GM21717 (cell line): Measurements from ENCODE around the gene PRIMA1.

Experiments used
- ATAC-seq: cut with Tn5 transposase; IDR thresholded peaks from one replicate; pipeline ENCODE4 v1.9.1; 2021; ENCODE audit warnings: mild to moderate bottlenecking, moderate library complexity; ENCODE audit not compliant: unreplicated experiment

The PRIMA1 gene

DNA sequence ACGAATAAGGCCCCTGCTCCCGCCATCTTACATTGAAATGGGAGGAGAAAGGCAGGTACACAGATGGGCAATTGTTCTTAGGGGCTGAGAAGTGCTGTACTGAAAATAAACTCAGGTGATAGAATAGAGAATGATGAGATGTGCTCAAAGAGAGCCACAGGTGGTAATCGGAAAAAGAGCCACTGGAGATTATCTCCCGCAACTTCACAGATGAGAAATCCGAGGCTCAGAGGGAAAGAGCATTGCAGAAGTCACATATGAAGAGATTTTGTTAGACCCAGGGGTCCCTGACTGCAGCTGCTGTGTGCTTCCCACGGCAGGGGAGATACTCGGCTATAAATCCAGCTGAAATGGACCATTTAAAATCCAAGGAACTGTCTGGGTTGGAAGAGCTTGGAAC is 73.7 kb downstream of the PRIMA1 start:
- ATAC-seq: no peak

DNA sequence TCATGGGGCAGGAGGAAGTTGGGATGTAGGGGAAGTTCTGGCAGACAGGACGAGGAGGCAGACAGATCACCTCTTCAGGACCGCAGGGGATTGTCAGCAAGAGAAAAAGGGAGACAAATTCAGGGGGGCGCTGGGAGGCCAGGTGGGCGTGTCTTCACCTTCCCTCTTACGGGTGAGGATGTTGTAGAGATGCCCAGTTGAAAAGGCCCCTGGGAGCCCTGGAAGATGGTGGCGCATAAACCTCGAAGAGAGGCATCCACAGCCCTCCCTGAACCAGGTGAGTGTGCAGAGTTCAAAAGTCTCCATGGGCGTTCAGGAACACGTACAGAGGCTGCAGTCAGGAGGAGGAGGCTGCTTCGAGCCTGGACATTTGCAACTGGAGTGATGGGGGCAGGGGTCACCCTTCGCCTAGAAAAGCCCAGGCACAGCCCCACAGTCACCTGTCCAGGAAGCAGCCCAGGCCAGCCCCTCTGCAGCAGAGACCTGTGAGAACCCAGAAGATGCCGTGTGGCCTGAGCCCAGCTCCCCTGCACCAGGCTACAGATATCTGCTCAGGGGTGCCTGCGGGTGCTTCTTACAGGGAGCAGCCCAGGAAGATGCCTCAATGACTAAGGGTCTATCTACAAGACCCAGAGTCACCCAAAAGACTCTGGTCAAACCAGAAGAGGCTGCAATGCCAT is 74.4 kb downstream of the PRIMA1 start:
- no peak for ATAC-seq

DNA sequence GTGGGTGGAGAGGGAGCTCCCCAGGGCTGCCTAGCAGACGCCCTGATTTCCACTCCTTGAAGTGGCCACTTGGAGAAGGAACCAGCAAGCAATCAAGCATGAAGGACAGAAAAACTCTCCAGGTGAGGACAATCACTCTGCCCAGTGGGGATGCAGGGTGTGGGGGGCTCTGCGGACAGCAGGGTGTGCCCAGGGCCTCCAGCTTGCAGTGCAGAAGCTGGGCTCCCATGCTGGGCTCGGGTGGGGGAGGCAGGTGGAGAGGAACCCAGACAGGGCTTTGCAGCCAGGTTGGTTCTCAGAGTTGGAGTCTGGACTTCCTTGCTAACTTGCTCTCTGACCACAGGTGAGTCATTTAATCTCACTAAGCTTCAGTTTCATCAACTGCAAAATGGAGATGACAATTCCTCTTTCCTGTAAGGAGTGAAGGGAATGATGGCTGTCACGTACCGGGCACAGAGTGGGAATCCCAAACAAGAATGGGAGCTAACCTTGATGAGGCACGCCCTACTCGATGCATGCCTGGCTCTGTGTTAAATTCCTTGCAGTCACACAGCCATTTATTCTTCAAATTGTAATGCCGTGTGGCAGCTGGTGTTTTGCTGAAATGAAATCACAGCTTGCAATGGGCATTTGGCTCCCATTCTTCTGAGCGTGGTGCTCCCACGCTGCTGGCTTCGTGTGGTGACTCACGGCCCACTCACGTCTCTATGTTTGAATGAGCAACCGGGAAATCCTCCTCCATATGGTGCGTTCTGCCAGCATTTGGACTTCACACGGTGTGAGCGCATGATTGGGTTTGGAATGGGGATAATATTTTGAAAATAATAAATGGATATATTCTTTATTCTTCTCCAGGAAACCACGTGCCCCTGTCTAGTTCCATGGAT is 75.2 kb downstream of the PRIMA1 start:
- no peak for ATAC-seq

DNA sequence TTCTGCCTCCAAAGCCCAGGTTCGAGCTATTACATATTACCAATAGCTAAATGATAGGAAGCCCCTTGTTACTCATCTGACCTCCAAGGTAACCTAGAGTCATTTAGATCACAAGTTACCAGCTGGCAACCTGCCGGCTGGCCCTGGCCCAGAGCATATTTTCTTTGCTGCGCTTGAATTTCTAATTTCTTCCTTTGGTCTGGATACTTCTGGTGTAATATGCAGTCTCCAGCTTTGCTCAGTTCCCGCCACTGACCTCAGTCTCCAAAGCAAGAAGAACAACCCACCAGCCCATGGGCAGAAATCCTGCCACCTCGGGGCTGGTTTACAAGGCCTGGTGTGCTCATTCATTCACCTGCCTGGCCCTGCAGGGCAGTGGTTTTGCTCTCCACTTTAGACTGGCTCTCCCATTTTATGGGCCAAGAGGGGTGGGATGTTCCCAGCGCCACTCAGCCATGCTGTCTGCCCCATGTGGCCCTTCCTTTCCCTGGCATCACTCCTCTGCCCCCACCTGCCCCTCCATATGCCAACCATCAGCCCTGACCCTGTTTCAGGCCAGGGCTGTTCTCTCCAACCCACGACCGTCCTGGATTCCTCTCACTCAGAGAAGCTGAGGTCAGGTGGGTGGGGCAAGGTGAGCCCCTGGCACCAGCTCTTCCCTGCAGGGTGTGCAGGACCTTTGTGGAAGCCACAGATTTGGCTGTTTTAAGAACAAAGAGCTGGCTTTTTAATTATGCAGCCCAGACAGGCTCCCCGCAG is 76.0 kb downstream of the PRIMA1 start:
- no peak for ATAC-seq

DNA sequence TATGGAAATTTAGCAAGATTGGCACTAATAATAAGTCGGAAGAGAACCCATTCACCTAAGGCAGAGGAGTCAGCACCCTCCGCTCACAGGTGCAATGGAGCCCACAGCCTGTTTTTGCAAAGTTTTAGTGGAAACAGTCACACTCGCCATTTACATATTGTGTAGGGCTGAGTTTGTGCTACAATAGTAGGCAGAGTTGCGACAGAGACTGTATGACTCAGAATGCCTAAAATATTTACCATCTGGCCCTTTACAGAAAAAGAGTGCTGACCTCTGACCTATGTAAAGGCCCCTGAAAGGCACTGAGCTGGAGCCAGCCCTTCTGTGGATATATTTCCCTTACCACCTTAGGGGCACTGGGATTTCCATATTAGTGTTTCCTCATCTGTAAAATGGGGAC is 79.0 kb downstream of the PRIMA1 start:
- no peak for ATAC-seq

DNA sequence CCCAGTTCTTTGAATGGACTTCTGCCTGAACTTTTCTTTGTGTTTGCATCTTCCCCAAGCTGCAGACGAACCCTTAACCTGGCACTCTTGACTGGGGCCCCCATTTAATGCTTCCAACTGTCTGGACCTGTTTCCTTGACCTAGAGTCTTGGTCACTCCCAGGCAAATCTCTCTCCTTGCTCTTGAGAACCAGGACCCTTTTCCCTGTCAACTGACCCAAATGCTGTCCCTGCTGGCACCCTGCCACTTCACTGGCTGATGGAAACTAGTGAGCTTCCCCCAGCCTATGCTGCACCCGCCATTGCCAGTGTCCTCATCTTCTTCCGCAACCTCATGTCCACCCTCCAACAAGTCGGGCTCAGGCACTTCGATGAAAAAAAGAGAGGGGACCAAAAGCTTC is 79.5 kb downstream of the PRIMA1 start:
- no peak for ATAC-seq

DNA sequence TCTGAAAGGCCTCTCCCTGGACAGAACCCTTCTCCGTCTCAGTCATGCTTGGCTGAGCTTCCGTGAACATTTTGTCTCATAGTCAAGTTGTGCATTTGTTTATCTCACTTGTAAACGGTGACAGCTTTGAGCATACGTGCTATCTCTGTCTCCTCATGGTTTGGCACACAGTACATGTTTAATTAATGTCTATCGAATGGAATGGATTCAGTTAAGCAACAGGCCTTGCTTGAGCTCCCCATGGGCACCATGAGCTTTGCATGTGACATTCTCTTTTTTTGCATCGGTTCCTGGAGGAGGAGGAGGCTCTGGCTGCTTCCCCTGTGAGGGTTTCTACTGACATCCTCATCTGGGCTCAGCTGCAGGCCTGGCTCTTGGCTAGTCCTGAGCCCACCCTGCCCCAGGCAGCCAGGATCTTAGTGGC is 80.0 kb downstream of the PRIMA1 start:
- no peak for ATAC-seq

DNA sequence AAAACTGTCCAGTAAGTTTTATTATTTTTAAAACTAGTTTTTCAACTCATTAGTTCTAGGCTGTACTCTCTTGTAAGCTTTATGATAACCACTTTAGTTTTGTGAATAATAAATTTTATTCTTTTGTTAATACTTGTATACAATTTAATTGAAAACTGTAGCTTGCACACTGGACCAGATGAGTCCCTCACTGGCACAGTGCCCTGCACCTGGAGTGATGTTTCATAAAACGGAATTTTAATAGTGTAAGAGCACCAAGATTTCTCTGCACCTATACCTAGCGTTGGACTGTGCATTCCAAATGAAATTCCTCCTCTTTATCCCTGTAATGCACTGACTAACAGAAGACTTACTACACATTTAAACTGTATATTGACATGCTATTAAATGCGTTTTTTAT is 80.8 kb downstream of the PRIMA1 start:
- no peak for ATAC-seq

DNA sequence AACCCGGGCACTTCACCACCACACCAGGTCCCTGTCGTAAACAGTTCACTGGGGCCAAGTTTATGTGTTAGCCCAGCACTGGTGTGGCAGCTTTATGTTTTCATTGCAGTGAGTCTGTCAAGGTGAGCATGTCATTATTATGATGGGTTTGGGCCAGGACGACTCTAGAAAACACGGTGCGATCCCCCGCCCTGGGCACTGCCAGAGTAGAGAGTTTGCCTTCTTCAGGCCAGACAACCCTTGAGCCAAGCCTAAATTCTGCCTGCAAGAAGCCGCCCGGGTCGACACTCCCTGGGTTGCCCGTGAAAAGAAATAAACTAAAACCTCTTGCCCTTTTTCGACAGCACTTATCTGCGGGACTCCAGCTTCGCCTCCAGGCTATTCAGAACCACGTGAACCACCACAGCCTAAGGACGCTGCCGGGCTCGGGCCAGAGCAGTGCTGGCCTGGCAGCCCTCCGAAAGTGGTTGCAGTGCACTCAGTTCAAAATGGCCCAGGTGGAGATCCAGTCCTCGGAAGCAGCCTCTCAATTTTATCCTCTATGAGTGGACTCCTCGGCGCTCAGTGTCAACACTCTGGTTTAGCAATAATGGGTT is 81.8 kb downstream of the PRIMA1 start:
- no peak for ATAC-seq

DNA sequence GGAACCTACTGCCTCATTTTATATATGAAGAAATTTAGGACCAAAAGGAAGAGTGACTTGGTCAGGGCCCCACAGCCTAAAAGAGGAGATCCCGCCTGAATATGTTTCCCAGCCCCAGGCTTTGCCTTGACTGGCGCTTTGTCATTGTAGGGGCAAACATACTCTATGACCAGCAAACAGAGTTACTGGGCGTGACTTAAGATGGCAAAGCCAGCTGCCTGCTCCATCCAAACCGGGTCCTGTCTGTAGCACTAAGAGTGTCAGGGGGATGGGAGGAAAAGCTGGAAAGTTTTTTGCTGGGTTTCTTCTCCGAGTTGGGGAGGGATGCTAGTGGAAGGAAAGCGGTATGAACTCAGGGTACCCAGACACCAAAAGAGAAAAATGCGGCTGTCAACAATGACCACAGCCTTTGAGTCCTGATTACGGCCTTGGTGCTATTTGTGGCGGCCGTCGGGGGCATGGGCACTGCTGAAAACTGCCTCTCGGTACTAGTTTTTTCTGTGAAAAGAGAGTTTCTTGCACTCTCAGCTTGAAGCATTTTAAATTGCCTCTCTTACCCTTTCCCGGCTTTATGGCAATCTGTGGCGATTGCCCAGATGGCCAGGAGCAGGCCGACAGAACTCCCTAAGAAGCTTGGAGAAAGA is 82.7 kb downstream of the PRIMA1 start:
- ATAC-seq: no peak

DNA sequence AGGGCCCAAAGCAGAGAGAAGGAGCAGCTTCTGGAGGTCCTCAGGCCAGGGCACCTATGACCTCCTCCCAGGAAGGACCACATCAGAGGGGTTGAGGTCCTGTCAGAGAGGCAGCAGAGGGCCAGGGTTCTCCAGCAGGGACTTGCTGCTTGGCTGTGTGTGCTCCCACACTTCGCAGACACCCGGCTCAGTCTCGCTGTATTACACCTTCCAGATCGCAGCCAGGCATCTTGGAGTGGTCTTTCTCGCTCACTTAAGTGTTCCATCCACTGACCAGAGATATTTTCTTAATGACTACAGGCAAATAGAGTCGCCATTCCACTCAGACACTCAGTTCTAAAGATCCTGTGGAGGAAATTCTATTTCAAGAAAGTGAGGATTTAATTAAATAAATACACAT is 84.3 kb downstream of the PRIMA1 start:
- no peak for ATAC-seq

DNA sequence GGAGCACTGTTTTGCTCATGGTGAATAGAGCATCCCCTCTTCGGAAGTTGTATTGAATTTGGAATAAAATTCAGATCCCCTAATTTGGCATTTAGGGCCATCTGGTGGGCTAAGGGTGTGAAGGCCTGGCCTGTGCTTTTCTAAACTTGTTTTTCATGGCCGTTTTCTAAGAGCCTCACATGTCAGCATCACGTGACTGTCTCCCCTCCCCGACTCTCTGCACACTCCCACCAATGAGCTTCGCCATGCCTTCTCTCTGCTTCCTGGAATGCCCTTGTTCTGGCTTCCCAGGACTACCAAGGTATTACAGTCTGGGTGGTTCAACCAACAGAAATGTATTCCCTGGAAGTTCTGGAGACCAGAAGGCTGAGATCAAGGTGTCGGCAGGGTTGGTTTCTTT is 85.3 kb downstream of the PRIMA1 start:
- no peak for ATAC-seq

DNA sequence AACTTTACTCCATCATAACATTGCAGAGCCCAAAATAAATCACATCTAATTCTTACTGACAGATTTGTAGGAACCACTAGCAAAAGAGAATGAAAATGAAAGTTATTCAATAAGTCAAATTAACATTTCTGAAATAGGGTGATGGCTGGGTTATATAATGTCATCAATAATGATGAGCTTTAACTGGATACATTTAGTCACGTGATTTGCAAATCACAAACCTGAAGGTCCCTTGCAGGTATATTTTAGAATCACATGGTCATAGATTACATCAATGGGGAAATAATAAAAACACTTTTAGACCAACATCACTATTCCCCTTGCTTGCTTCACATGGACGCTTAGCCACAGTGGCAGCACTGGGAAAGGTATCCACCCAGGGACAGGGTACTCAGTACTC is 86.7 kb downstream of the PRIMA1 start:
- no peak for ATAC-seq

DNA sequence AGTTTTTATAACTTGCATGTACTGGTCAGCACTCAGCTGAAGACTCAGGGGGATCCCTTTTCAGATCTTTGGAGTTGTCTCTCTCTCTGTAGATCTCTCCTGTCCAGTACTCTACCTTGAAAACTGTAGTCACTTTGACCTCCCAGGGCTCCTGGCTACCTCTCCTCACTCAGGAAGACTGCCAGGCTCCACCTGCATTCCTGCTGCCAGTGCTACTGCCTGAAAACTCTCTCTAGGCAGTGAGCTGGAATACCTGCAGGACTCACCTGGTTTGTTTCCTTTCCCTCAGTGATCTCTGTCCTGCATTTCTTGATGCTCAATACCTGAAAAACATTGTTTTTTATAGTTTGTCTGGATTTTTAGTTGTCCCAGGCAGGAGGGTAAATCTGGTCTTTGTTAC is 87.4 kb downstream of the PRIMA1 start:
- ATAC-seq: no peak

DNA sequence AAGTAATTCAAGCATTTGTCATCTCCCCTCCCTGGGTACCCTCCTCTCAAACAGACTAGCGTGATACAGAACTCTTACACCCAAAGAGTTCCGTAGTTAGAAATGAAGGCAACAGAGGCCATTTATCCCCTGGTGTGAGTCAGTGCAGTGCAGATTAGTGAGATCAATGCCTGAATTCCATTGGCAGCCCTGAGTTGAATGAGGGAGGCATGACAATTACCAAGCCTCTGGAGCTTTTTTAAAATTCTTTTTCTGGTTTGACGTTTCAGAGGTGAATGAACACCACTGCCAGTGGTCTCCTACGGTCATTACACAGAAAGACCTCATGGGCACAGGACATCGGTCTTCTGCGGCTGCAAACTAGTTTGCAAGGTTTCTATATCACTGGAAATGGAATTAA is 94.4 kb downstream of the PRIMA1 start:
- no peak for ATAC-seq

DNA sequence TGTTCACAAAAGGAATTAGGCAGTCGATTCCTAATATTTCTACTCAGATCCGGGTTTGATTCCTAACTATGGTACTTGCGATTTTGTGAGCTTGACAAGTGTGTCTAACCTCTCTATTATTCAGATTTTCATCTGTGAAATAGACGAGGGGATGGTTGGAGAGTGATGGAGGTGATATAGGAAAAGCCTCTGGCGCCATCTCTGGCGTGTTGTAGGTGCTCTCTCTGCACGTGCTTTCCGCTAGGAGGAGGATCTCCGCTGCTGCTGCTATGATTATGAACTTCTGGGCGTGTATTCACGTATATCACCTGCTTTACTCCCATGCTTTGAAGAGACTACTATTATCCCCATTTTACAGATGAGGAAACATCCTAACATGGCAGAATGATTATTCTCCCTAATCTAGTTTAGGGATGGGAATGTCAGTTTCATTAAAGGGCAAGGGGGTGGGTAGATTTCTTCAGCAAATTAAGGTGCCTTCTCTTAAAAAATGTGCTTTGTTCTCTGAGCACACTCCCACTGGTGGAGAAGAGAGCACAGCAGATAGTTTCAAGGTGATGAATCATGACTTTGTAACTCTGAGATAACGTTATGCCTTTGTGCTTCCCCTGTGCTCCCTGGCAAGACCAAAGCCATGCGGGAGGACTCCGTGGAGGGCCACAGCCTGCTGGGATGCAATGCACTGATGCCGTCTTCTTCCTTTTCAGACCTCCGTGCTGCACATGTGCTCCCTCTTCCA is 97.1 kb downstream of the PRIMA1 start:
- ATAC-seq: no peak

DNA sequence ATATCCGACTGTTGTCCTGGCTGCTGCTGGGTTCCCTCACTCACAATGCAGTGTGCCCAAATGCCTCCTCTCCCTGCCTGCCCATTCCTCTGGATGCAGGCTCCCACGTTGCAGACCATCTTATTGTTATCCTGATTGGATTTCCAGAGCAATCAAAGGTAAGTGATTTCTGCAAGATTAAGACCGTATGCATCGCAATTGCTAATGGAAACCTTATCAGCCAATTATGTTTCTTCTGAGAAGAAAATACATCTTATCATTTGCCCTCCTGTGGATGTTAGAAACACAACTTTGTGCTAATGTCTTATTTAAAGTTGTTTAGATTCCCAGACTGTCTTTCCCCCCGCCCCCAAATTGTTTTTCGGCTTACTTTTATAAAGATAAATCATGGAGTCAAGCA is 98.1 kb downstream of the PRIMA1 start:
- ATAC-seq: no peak

DNA sequence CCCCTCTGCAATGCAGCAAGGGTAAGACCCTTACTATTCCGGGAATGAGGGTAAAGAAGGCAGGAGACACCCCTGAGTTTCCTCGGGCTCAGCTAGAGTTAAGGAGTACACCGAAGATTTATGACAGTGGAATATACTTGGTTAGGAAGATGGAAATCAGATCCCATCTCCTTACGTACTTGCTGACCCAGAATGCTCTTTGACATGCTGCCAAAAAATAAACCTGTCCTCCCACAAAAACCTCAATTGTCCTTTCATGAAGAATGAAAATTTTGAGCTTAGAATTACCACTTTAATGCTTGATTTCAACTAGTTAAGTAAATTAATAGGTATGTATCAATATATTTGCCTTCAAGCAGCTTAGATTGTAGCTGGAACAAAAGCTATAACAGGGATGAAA is 99.5 kb downstream of the PRIMA1 start:
- no peak for ATAC-seq

DNA sequence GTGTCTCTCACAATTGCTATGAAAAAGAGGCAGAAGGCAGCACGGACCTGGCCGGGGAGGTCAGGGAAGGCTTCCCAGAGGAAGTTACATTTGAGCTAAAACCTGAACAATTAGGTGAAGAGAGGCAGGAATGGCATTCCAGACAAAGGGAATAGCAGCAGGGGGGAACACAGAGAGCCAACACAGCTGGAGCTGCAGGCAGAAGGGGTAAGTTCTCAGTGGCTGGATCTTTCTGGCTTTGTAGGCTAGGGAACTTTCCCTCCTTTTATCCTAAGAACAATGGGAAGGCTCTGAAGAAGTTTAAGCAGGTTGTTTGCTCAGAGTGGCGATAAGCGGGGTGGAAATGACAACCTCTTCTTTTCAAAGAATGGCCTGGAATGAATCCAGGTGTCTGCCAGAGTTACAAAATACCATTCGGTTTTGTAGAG is 100.0 kb downstream of the PRIMA1 start:
- ATAC-seq: no peak

DNA sequence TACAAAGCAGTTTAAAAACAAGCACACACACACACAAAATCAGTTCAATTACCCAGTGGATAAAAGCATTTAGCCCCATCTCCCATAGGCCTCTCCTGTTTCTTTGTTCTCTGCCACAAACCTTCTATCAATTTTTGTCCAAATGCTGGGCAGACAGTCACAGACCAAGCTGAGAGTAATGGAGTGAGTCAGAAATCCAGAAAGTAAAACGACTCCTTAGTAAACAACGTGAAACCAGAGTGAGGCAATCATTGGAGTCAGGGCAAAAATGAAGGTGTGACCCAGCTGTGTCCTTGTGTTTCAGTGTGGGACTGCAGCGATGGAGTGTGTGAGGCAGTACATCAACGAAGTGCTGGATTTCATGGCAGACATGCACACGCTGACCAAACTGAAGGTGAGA is 102.0 kb downstream of the PRIMA1 start:
- ATAC-seq: no peak
